Subcutaneous abdominal adipose tissue (tissue), 5 donors: ENCODE results near the gene EXOC8.

Experiments
- H3K27ac ChIP-seq: one replicate; pipeline ENCODE4 v1.7.0; 2013; ENCODE audit warnings: low read depth, mild to moderate bottlenecking, inconsistent platforms, low read length, moderate library complexity
- H3K27me3 ChIP-seq, 5 donors: one replicate each; pipeline ENCODE4 v1.7.0; 2013; ENCODE audit warnings: low read length in 5 of 5, inconsistent platforms in 1 of 5; ENCODE audit not compliant: control insufficient read depth in 5 of 5, insufficient read depth in 4 of 5
- H3K36me3 ChIP-seq, 5 donors: one replicate each; pipeline ENCODE4 v1.7.0; 2013; ENCODE audit warnings: low read length in 5 of 5; ENCODE audit not compliant: control insufficient read depth in 5 of 5, insufficient read depth in 5 of 5
- H3K4me1 ChIP-seq, 5 donors: one replicate each; pipeline ENCODE4 v1.7.0; 2013; ENCODE audit warnings: low read length in 5 of 5, mild to moderate bottlenecking in 3 of 5, moderate library complexity in 1 of 5; ENCODE audit not compliant: control insufficient read depth in 5 of 5, insufficient read depth in 5 of 5
- H3K4me3 ChIP-seq, 5 donors: one replicate each; pipeline ENCODE4 v1.7.0; 2013; ENCODE audit warnings: low read length in 5 of 5, low read depth in 1 of 5
- H3K9ac ChIP-seq, 5 donors: one replicate each; pipeline ENCODE4 v1.7.0; 2013; ENCODE audit warnings: low read length in 5 of 5, mild to moderate bottlenecking in 4 of 5, moderate library complexity in 3 of 5
- H3K9me3 ChIP-seq, 5 donors: one replicate each; pipeline ENCODE4 v1.7.0; 2013; ENCODE audit warnings: low read length in 5 of 5; ENCODE audit not compliant: control insufficient read depth in 5 of 5
- donor health status: healthy.
- donor health status: healthy.
- donor health status: healthy.
- donor health status: healthy.
- donor health status: healthy.

Gene EXOC8

DNA sequence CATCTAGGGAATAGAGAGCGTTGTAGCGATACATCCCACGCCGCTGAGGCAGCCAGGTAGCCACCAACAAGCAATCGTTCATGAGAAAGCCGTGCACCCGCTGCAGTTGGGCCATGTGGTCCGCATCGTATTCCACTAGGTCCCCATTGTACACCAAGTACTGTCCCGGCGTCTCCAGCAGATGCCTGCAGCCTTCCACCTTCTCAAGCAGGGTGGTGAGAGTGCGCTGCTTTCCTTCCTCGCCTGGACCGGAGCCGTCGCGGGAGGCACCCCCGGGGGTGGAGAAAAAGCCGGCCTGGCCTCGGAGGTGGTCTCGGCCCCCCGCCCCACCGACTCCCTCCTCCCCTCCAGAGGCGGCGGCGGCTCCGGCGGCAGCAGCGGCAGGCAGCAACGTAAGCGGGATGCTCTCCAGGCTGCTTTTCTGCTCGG lies 595 bp downstream of the EXOC8 start:
- peak overlapping the region; percentile 87 to 99 (median 96) for H3K4me3 ChIP-seq
- no peaks in the 10 kb centered on the region for H3K27me3 ChIP-seq
- H3K27ac ChIP-seq, result peak overlapping the region; percentile 81
- no peaks in the 10 kb centered on the region for H3K9me3 ChIP-seq
- H3K4me1 ChIP-seq, result peaks cover 12 to 66% (median 61%) of the 10 kb centered on the region in 5 donors
- peak overlapping the region; percentile 19 to 99 (median 98) for H3K9ac ChIP-seq
- peaks cover 0 to 5% (median 3%) of the 10 kb centered on the region in 5 donors for H3K36me3 ChIP-seq

DNA sequence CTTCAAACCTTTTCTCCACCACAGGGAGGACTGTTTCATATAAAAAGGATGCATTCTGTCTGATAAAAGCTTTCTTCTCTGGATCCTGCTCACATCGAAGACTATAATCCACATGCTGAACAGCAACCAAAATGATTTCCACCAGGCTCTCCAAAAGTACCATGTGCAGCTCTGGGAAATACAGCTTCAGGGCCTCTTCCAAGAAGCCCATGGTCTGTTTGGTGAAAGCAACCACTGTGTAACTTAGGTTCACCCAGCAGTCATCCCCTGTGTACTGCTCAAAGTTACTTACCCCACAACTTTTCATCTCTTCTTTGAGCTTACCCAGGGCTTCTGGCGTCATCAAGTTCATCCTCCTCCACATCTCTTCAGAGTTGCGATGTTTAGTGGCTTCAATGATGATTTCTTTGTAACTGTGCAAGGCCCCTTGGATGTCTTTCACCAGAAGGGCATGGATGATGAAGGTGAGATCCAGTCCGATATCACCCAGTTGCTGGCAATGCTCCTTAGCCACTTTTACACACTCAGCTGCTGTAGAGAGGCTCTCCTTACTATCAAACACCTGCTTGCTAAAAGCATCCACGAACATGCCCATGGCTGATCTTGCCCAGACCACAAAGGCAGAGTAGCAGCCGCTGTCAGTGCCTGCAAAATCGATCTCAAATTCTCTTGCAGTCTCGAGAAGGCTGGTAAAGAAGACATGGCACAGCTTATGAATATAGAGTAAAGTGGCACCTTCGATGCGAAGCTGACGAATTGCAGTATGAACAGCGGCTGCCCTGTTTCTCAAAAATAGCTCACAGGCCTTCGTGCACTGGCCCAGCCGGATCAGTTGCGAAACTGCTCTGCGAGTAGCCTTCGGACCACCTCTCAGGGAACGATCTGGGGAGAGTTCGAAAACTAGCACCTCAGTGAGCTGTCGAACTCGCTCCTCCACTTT lies 1.7 kb downstream of the EXOC8 start:
- Histone ChIP-seq H3K4me3 (peak overlapping the region; percentile 87 to 99 (median 96)), H3K4me1 (peaks cover 12 to 66% (median 61%) of the 10 kb centered on the region in 5 donors), H3K9ac (peak overlapping the region in 4 of 5 donors; percentile 34 to 99 (median 94)), H3K27me3 (no peaks in the 10 kb centered on the region), H3K36me3 (peaks cover 0 to 3% (median 0%) of the 10 kb centered on the region in 5 donors), H3K27ac (no peak overlapping the region), H3K9me3 (no peaks in the 10 kb centered on the region)

GRCh38 chr1:231334952-231335351 lies 2.7 kb downstream of the EXOC8 start:
- peaks cover 12 to 66% (median 61%) of the 10 kb centered on the region in 5 donors for H3K4me1 ChIP-seq
- peak overlapping the region in 3 of 5 donors; percentile 14 to 57 (median 55) for H3K9ac ChIP-seq
- H3K36me3 ChIP-seq, result peaks cover 0 to 2% (median 0%) of the 10 kb centered on the region in 5 donors
- no peaks in the 10 kb centered on the region for H3K27me3 ChIP-seq
- no peak overlapping the region for H3K27ac ChIP-seq
- peak overlapping the region in 3 of 5 donors; percentile 34 to 99 (median 42) for H3K4me3 ChIP-seq
- H3K9me3 ChIP-seq, result no peaks in the 10 kb centered on the region

GRCh38 chr1:231334079-231334666 lies 3.5 kb downstream of the EXOC8 start:
- Histone ChIP-seq H3K4me1 (peaks cover 10 to 60% (median 54%) of the 10 kb centered on the region in 5 donors), H3K9me3 (no peaks in the 10 kb centered on the region), H3K36me3 (peaks cover 0 to 2% (median 0%) of the 10 kb centered on the region in 5 donors), H3K27me3 (no peaks in the 10 kb centered on the region), H3K4me3 (peak overlapping the region in 3 of 5 donors; percentile 23 to 42 (median 34)), H3K27ac (no peak overlapping the region), H3K9ac (peak overlapping the region; percentile 2 to 57 (median 53))

DNA sequence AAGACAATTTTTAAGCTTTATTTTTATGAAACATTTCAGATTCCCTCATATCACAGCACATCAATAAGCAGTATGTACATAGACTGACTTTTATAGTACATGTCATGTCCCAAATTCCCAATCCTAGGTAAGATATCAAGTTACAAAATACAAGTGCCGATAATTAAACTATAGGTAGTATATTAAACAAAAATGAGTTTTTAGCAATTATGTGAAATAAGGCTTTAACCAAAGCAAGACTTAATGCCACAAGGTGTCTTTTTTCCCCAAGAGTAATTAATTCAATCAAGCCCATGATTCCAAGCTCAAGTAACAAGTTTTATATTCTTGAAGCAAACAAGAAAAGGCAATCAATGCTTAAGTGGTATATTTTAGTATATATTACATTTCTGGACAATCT lies 4.9 kb downstream of the EXOC8 start:
- Histone ChIP-seq H3K27ac (no peak overlapping the region), H3K36me3 (peaks cover 0 to 2% (median 0%) of the 10 kb centered on the region in 5 donors), H3K9me3 (no peaks in the 10 kb centered on the region), H3K4me1 (peaks cover 8 to 50% (median 44%) of the 10 kb centered on the region in 5 donors), H3K4me3 (no peak overlapping the region), H3K27me3 (no peaks in the 10 kb centered on the region), H3K9ac (no peak overlapping the region)

- H3K9me3 ChIP-seq, result no peaks in the 10 kb centered on the region
- H3K9ac ChIP-seq, result no peak overlapping the region
- peaks cover 0 to 2% (median 0%) of the 10 kb centered on the region in 5 donors for H3K36me3 ChIP-seq
- no peak overlapping the region for H3K27ac ChIP-seq
- no peaks in the 10 kb centered on the region for H3K27me3 ChIP-seq
- peaks cover 3 to 20% (median 16%) of the 10 kb centered on the region in 5 donors for H3K4me1 ChIP-seq
- no peak overlapping the region for H3K4me3 ChIP-seq
Measured at GRCh38 chr1:231329483-231329882, 8.2 kb downstream of the EXOC8 start.

DNA sequence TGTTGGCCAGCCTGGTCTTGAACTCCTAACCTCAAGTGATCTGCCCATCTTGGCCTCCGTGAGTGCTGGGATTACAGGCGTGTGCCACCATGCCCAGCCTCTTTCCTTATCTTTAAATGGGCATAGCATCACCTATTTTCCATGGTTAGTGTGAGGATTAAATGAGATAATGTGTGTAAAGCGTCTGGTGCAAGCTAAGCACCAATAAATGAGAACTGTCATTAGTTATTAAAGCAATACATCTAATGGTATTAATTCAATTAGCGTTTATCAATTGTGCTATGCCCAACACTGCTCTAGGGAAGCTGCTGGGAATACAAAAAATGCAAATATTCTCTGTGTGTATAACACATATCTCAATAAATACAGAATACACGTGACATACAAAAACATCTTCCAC lies 10.0 kb downstream of the EXOC8 start:
- no peaks in the 10 kb centered on the region for H3K9me3 ChIP-seq
- H3K9ac ChIP-seq, result no peak overlapping the region
- no peak overlapping the region for H3K27ac ChIP-seq
- H3K4me3 ChIP-seq, result no peak overlapping the region
- peaks cover 0 to 2% (median 0%) of the 10 kb centered on the region in 5 donors for H3K36me3 ChIP-seq
- H3K27me3 ChIP-seq, result peaks cover 0 to 4% (median 0%) of the 10 kb centered on the region in 5 donors
- peaks cover 0 to 1% (median 0%) of the 10 kb centered on the region in 5 donors for H3K4me1 ChIP-seq

DNA sequence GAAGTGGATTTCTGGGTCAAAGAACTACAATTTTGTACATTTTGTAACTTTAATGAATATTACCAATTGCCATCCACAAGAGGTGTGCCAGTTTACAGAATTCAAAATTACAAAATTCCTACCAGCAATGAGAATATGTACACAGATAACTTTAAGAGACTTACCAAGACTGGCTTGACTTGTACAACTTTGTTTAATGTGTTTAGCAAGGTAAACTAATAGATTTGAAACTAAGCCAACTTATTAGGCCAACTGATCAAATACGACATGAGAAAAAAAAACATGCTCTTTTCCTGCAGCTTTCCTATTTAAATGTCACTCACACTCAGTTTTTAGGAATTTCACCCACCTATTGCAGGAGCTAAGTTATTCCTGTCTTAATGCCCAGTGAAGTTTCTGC lies 11.4 kb downstream of the EXOC8 start:
- Histone ChIP-seq H3K4me3 (no peak overlapping the region), H3K36me3 (no peaks in the 10 kb centered on the region), H3K27ac (no peak overlapping the region), H3K27me3 (peaks cover 0 to 4% (median 0%) of the 10 kb centered on the region in 5 donors), H3K9me3 (no peaks in the 10 kb centered on the region), H3K4me1 (no peaks in the 10 kb centered on the region), H3K9ac (no peak overlapping the region)

GRCh38 chr1:231324660-231325059 lies 13.0 kb downstream of the EXOC8 start:
- Histone ChIP-seq H3K4me3 (no peak overlapping the region), H3K27me3 (peaks cover 0 to 4% (median 0%) of the 10 kb centered on the region in 5 donors), H3K9ac (no peak overlapping the region), H3K9me3 (no peaks in the 10 kb centered on the region), H3K27ac (no peak overlapping the region), H3K4me1 (no peaks in the 10 kb centered on the region), H3K36me3 (no peaks in the 10 kb centered on the region)
